HFFc6 (cell line): ENCODE measurements around the gene TPRG1. TPM values are rescaled to one million over a fixed set of nuclear protein-coding genes. Genes with fewer than 3 reads are reported as not detected.

Experiments
- DNase-seq: peaks from one replicate; pipeline ENCODE4 v3.0.0-alpha.2; 2018
- H3K27ac Mint-ChIP-seq: 2 replicates; pipeline ENCODE4 v1.8.0; 2020; ENCODE audit warnings: mild to moderate bottlenecking, mixed read lengths
- H3K27me3 Mint-ChIP-seq: 2 replicates; pipeline ENCODE4 v1.8.0; 2021; ENCODE audit warnings: mild to moderate bottlenecking, moderate library complexity, mixed read lengths; ENCODE audit not compliant: insufficient read depth
- H3K36me3 Mint-ChIP-seq: 2 replicates; pipeline ENCODE4 v1.8.0; 2021; ENCODE audit warnings: low read depth, mixed read lengths
- H3K4me1 Mint-ChIP-seq: 2 replicates; pipeline ENCODE4 v1.8.0; 2020; ENCODE audit warnings: low read depth, mixed read lengths
- H3K4me3 Mint-ChIP-seq: 2 replicates; pipeline ENCODE4 v1.8.0; 2020; ENCODE audit warnings: mild to moderate bottlenecking, moderate library complexity, mixed read lengths
- H3K9me3 Mint-ChIP-seq: 2 replicates; pipeline ENCODE4 v1.8.0; 2020; ENCODE audit warnings: mild to moderate bottlenecking, mixed read lengths
- CTCF ChIP-seq: fragments of 200-600 bp; sonication (generic); IDR thresholded peaks from 2 replicates; pipeline ENCODE4 v1.5.0; 2021; ENCODE audit warnings: antibody characterized with exemption, mild to moderate bottlenecking
- total RNA-seq, 6 experiments: library from RNA; stranded (reverse); fragmentation: NEBNext Ultra II Directional; extraction: Animal tissue kit (Norgen Biotek cat#: 25700); gene quantifications; 2 replicates in 1 of 6; 3 replicates in 5 of 6; pipeline ENCODE4 v1.2.3, GENCODE V29; 2021

Gene TPRG1
- total RNA-seq, 6 experiments from 2014 or later: not detected

- Mint-ChIP-seq H3K4me1 (no peaks in the 10 kb centered on the region), H3K27me3 (peaks cover 7% of the 10 kb centered on the region), H3K9me3 (no peaks in the 10 kb centered on the region), H3K4me3 (no peak overlapping the region), H3K36me3 (no peaks in the 10 kb centered on the region), H3K27ac (no peak overlapping the region)
- no peak for DNase-seq
- TF ChIP-seq CTCF: no peak
Measured at GRCh38 chr3:189236352-189236751, 64.6 kb downstream of the TPRG1 start.

GRCh38 chr3:189237526-189237925, 65.8 kb downstream of the TPRG1 start:
- no peak for TF ChIP-seq CTCF
- Mint-ChIP-seq H3K27me3 (peaks cover 7% of the 10 kb centered on the region), H3K4me1 (no peaks in the 10 kb centered on the region), H3K9me3 (no peaks in the 10 kb centered on the region), H3K4me3 (no peak overlapping the region), H3K36me3 (no peaks in the 10 kb centered on the region), H3K27ac (no peak overlapping the region)
- no peak for DNase-seq

- DNase-seq: no peak
- Mint-ChIP-seq H3K36me3 (no peaks in the 10 kb centered on the region), H3K4me3 (no peak overlapping the region), H3K4me1 (no peaks in the 10 kb centered on the region), H3K27ac (no peak overlapping the region), H3K9me3 (no peaks in the 10 kb centered on the region; the same call in 1 of the 2 replicates), H3K27me3 (peaks cover 7% of the 10 kb centered on the region)
- no peak for TF ChIP-seq CTCF
Measured at GRCh38 chr3:189238071-189238470, 66.3 kb downstream of the TPRG1 start.

- Mint-ChIP-seq H3K27ac (no peak overlapping the region), H3K4me3 (no peak overlapping the region), H3K4me1 (no peaks in the 10 kb centered on the region), H3K36me3 (no peaks in the 10 kb centered on the region), H3K9me3 (no peaks in the 10 kb centered on the region; the same call in 1 of the 2 replicates), H3K27me3 (peaks cover 7% of the 10 kb centered on the region)
- TF ChIP-seq CTCF: no peak
- DNase-seq: no peak
Measured at GRCh38 chr3:189239616-189240015, 67.8 kb downstream of the TPRG1 start.

GRCh38 chr3:189249987-189250386, 78.2 kb downstream of the TPRG1 start:
- no peaks in the 10 kb centered on the region for H3K4me1 Mint-ChIP-seq
- no peaks in the 10 kb centered on the region; the same call in 1 of the 2 replicates for H3K9me3 Mint-ChIP-seq
- no peak for TF ChIP-seq CTCF
- H3K4me3 Mint-ChIP-seq: no peak overlapping the region
- DNase-seq: no peak
- H3K36me3 Mint-ChIP-seq: no peaks in the 10 kb centered on the region
- H3K27me3 Mint-ChIP-seq: peaks cover 2% of the 10 kb centered on the region; the same call in 1 of the 2 replicates
- H3K27ac Mint-ChIP-seq: no peak overlapping the region

GRCh38 chr3:189258261-189258660, 86.5 kb downstream of the TPRG1 start:
- TF ChIP-seq CTCF: no peak
- H3K36me3 Mint-ChIP-seq: no peaks in the 10 kb centered on the region
- H3K9me3 Mint-ChIP-seq: no peaks in the 10 kb centered on the region; the same call in 1 of the 2 replicates
- H3K4me1 Mint-ChIP-seq: no peaks in the 10 kb centered on the region
- no peak for DNase-seq
- H3K4me3 Mint-ChIP-seq: no peak overlapping the region
- no peak overlapping the region for H3K27ac Mint-ChIP-seq
- H3K27me3 Mint-ChIP-seq: peaks cover 2% of the 10 kb centered on the region; the same call in 1 of the 2 replicates
